ENCODE results near the gene PTPN23.
A peak's percentile ranks its signal among the peaks of the same experiment; 100 is the strongest.

PTPN23 gene

DNA sequence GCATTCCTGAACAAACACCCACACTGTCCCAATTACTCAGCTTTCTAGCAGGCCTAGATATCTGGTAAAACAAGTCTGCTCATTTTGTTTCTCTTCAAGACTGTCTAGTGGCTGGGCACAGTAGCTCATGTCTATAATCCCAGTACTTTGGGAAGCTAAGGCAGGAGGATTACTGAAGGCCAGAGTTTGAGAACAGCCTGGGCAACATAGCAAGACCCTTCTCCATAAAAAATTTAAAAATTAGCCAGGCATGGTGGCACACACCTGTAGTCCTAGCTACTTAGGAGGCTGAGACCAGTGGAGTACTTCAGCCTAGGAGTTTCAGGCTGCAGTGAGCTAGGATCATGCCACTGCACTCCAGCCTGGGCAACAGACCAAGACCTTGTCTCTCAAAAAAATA is 6.2 kb upstream of the PTPN23 start:
- no peak overlapping the region for H3K27ac ChIP-seq (ENCODE audit: low read depth, low read length)
- peaks cover 3% of the 10 kb centered on the region; the same call in 1 of the 2 replicates for H3K27me3 ChIP-seq (ENCODE audit: control insufficient read depth, low read length)
- no peaks in the 10 kb centered on the region for H3K9me3 ChIP-seq (ENCODE audit: control insufficient read depth, insufficient read depth, low read length)
- no peaks in the 10 kb centered on the region for H3K9me2 ChIP-seq (replicated peaks; ENCODE audit: control insufficient read depth, low read length)
- no peak overlapping the region for H3K4me3 ChIP-seq (ENCODE audit: low read length)
- H3F3A ChIP-seq (ENCODE audit: control insufficient read depth, insufficient read depth) = peaks cover 5% of the 10 kb centered on the region; the same call in 1 of the 2 replicates
- TF ChIP-seq CTCF (IDR thresholded peaks at IDR 0.05; ENCODE audit: low read depth, low read length, poor library complexity, severe bottlenecking) (no peak), EZH2phosphoT487 (IDR thresholded peaks at IDR 0.05; ENCODE audit: borderline replicate concordance, low read length) (no peak)
- no peaks in the 10 kb centered on the region for H4K20me1 ChIP-seq (ENCODE audit: control insufficient read depth, insufficient read depth, low read depth, low read length)
- H3K4me2 ChIP-seq (ENCODE audit: low read length) = no peak overlapping the region
- peaks cover 11% of the 10 kb centered on the region for H3K79me2 ChIP-seq (ENCODE audit: control insufficient read depth, low read length)
- no peaks in the 10 kb centered on the region for H3K36me3 ChIP-seq (ENCODE audit: control insufficient read depth, low read length)
- peaks cover 26% of the 10 kb centered on the region for H3K4me1 ChIP-seq (ENCODE audit: control insufficient read depth, low read length)

GRCh38 chr3:47376393-47376792 is 4.4 kb upstream of the PTPN23 start:
- no peak overlapping the region for H3K4me3 ChIP-seq (ENCODE audit: low read length)
- H3K9me3 ChIP-seq (ENCODE audit: control insufficient read depth, insufficient read depth, low read length) = no peaks in the 10 kb centered on the region
- peaks cover 3% of the 10 kb centered on the region; the same call in 1 of the 2 replicates for H3K27me3 ChIP-seq (ENCODE audit: control insufficient read depth, low read length)
- H3K27ac ChIP-seq (ENCODE audit: low read depth, low read length) = no peak overlapping the region
- H3K4me1 ChIP-seq (ENCODE audit: control insufficient read depth, low read length) = peaks cover 31% of the 10 kb centered on the region
- no peaks in the 10 kb centered on the region for H3K36me3 ChIP-seq (ENCODE audit: control insufficient read depth, low read length)
- no peak overlapping the region for H3K4me2 ChIP-seq (ENCODE audit: low read length)
- H4K20me1 ChIP-seq (ENCODE audit: control insufficient read depth, insufficient read depth, low read depth, low read length) = no peaks in the 10 kb centered on the region
- peaks cover 26% of the 10 kb centered on the region for H3K79me2 ChIP-seq (ENCODE audit: control insufficient read depth, low read length)
- peaks cover 5% of the 10 kb centered on the region; the same call in 1 of the 2 replicates for H3F3A ChIP-seq (ENCODE audit: control insufficient read depth, insufficient read depth)
- TF ChIP-seq EZH2phosphoT487 (IDR thresholded peaks at IDR 0.05; ENCODE audit: borderline replicate concordance, low read length) (no peak), CTCF (IDR thresholded peaks at IDR 0.05; ENCODE audit: low read depth, low read length, poor library complexity, severe bottlenecking) (no peak)
- H3K9me2 ChIP-seq (replicated peaks; ENCODE audit: control insufficient read depth, low read length) = no peaks in the 10 kb centered on the region

DNA sequence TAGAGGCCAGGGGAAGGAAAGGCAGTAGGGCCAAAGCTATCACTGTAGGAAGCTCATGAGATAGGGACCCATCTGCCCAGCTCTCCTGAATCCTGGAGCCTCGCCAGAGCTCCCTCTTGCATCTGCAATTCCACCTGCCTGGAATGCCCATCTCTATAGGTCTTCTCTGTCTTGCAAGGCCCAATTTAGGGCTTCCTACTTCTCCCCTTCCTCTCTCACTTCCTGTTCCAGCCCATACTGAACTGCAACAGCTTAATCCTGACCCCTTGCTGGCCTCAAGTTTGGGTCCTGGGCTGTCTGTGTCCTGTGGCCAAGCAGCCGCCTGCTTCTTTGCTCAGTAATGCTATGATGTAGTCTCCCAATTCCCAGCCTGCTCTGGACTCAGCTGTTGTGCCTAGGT is 3.6 kb upstream of the PTPN23 start:
- Histone ChIP-seq H4K20me1 (ENCODE audit: control insufficient read depth, insufficient read depth, low read depth, low read length) (no peaks in the 10 kb centered on the region), H3K27me3 (ENCODE audit: control insufficient read depth, low read length) (no peaks in the 10 kb centered on the region), H3K4me1 (ENCODE audit: control insufficient read depth, low read length) (peaks cover 39% of the 10 kb centered on the region), H3K9me3 (ENCODE audit: control insufficient read depth, insufficient read depth, low read length) (no peaks in the 10 kb centered on the region), H3K27ac (ENCODE audit: low read depth, low read length) (no peak overlapping the region), H3K4me2 (ENCODE audit: low read length) (peak overlapping the region; percentile 26), H3F3A (ENCODE audit: control insufficient read depth, insufficient read depth) (peaks cover 5% of the 10 kb centered on the region; the same call in 1 of the 2 replicates), H3K36me3 (ENCODE audit: control insufficient read depth, low read length) (no peaks in the 10 kb centered on the region), H3K4me3 (ENCODE audit: low read length) (peak overlapping the region; percentile 4; the same call in 1 of the 2 replicates), H3K79me2 (ENCODE audit: control insufficient read depth, low read length) (peaks cover 34% of the 10 kb centered on the region), H3K9me2 (replicated peaks; ENCODE audit: control insufficient read depth, low read length) (no peaks in the 10 kb centered on the region)
- TF ChIP-seq CTCF (IDR thresholded peaks at IDR 0.05; ENCODE audit: low read depth, low read length, poor library complexity, severe bottlenecking) (no peak), EZH2phosphoT487 (IDR thresholded peaks at IDR 0.05; ENCODE audit: borderline replicate concordance, low read length) (no peak)
